Adrenal gland (tissue), 5 donors: ENCODE results near the gene ENC1.

Experiments
- CTCF ChIP-seq, 6 experiments: fragments of 450-650 bp in 4 of 6; fragments of 200-600 bp in 2 of 6; sonication (generic) in 1 of 6; IDR thresholded peaks; 1 replicate in 5 of 6; 2 replicates in 1 of 6; pipeline versions ENCODE4 v1.5.1 to v1.8.0; 2016 to 2021; ENCODE audit warnings: antibody characterized with exemption in 6 of 6, mild to moderate bottlenecking in 2 of 6, moderate library complexity in 1 of 6
- POLR2A ChIP-seq, 2 donors: fragments of 450-650 bp; IDR thresholded peaks; one replicate each; pipeline ENCODE4 v1.6.1; 2017; ENCODE audit warnings: antibody characterized with exemption in 2 of 2, mild to moderate bottlenecking in 2 of 2, moderate library complexity in 1 of 2
- donor health status: DM: no; HTN: no; CAD: no.

- TF ChIP-seq CTCF (IDR thresholded peaks at IDR 0.05) (no peak), POLR2A (IDR thresholded peaks at IDR 0.05) (no peak)
These were observed 58.6 kb downstream of the ENC1 start for GRCh38 chr5:74581988-74582365.
